Duodenal mucosa (tissue), 2 donors: ENCODE measurements around the gene SYT3.

ENCODE experiments used
- H3K27ac ChIP-seq: one replicate; pipeline ENCODE4 v1.7.0; 2013; ENCODE audit warnings: low read depth, low read length
- H3K27me3 ChIP-seq, 2 donors: one replicate each; pipeline ENCODE4 v1.7.0; 2013; ENCODE audit warnings: low read length in 2 of 2, control low read depth in 1 of 2; ENCODE audit not compliant: insufficient read depth in 2 of 2, control insufficient read depth in 1 of 2
- H3K36me3 ChIP-seq, 2 donors: one replicate each; pipeline ENCODE4 v1.7.0; 2013; ENCODE audit warnings: low read length in 2 of 2, control low read depth in 1 of 2; ENCODE audit not compliant: insufficient read depth in 2 of 2, control insufficient read depth in 1 of 2
- H3K4me1 ChIP-seq, 2 donors: one replicate each; pipeline ENCODE4 v1.7.0; 2013; ENCODE audit warnings: low read length in 2 of 2, control low read depth in 1 of 2; ENCODE audit not compliant: insufficient read depth in 2 of 2, control insufficient read depth in 1 of 2
- H3K4me3 ChIP-seq, 2 donors: one replicate each; pipeline ENCODE4 v1.7.0; 2013; ENCODE audit warnings: low read length in 2 of 2, low read depth in 1 of 2
- H3K9ac ChIP-seq, 2 donors: one replicate each; pipeline ENCODE4 v1.7.0; 2013; ENCODE audit warnings: low read length in 2 of 2, low read depth in 1 of 2
- H3K9me3 ChIP-seq, 2 donors: one replicate each; pipeline ENCODE4 v1.7.0; 2013; ENCODE audit warnings: low read length in 2 of 2, control low read depth in 1 of 2; ENCODE audit not compliant: control insufficient read depth in 1 of 2

Gene SYT3

GRCh38 chr19:50573741-50574461 lies 65.8 kb downstream of the SYT3 start:
- Histone ChIP-seq H3K4me3 (no peak overlapping the region), H3K27ac (no peak overlapping the region), H3K36me3 (no peaks in the 10 kb centered on the region), H3K9ac (no peak overlapping the region), H3K27me3 (peaks cover 2 to 4% of the 10 kb centered on the region in 2 donors), H3K4me1 (no peaks in the 10 kb centered on the region), H3K9me3 (no peaks in the 10 kb centered on the region)
